ENCODE measurements around the gene NMT1.
A peak's percentile ranks its signal among the peaks of the same experiment; 100 is the strongest.

The NMT1 gene

DNA sequence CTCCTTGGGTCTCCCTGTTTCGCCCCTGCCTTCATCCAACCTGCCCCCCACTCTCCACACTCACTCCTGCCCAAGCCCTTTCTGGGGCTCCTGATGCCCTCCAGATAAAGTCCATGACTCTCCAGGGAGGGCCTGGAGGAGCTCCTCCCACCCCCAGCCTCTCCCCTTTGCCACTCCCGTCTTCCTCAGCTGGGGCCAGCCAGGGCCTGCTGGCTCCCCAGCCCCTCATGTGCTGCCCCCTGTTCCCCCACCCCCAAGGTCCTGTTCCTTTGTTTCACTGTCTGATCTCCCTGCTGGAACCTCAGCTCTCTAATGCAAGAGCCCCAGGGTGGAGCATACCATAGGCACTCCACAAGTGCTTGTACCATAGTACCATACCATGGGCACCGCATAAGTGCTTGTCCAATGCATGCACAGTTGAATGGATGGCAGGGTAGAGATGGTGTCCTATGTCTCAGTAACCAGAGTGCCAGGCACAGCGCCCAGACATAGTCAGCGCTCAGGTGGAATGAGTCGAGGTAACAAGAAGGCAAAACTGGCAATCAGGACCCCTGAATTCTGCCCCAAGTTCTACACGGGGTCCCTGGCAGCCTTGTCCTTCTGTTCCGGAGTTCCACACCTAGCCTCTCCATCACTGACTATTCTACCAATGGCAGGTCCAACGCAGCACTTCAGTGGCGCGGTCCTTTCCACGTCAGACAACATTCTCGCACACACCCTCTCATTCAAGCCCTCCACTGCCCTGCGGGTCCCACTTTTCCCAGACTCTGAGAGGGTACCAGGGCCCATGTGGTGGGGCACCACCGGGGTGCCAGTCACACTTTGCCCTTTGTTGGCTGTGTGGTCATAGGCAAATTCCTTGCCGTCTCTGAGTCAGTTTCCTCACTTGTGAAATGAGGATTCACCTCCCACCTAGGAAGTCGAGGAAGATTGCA, 69.8 kb downstream of the NMT1 start:
- DNase-seq (ENCODE audit: low spot score): no peak
- H3K27me3 Mint-ChIP-seq (ENCODE audit: low read depth): peaks cover 11% of the 10 kb centered on the region
- H3K4me3 Mint-ChIP-seq: peak overlapping the region; percentile 59

DNA sequence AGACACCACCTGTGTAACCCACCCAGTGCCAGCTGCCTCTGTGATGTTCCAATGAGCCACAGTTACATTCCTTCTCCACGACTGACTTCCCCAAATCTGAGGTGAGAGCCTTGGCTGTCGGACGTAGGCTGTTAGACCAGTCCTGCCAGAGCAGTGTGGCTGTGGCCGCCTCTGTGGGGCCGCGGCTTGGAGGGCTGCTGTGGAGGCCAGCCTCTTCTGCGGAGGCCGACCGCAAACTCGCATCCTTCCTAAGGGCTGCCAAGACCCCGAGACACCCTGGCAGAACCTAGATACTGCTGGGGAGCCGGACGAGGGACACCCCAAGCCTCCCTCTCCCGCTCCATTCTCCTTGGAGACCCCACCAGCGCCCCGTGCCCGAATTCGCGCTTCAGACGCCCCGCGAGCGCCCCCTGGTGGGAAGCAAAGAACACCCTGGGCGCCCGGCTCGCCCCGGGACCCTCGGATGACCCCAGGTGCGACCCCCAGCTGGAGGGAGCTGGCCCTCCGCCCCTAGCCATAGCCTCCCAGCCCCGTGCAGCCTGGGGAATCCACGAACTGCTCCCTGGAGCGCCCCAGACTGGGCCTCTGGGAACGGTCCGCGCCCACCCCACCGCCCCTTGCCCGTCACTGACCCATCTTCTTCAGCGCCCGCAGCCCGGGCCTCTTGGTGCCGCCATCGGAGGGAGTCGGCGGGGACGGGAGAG, 70.7 kb downstream of the NMT1 start:
- peaks cover 11% of the 10 kb centered on the region for H3K4me1 Mint-ChIP-seq (ENCODE audit: low read depth)
- peaks cover 11% of the 10 kb centered on the region for H3K27me3 Mint-ChIP-seq (ENCODE audit: low read depth)
- H3K4me3 Mint-ChIP-seq: peak overlapping the region; percentile 59
- DNase-seq (ENCODE audit: low spot score): peak; percentile 49
- H3K27ac Mint-ChIP-seq: no peak overlapping the region
- H3K36me3 Mint-ChIP-seq (ENCODE audit: low read depth): no peaks in the 10 kb centered on the region
- H3K9me3 Mint-ChIP-seq: no peaks in the 10 kb centered on the region

More for the DNA sequence above, 69.8 kb downstream of the NMT1 start:
- no peaks in the 10 kb centered on the region for H3K9me3 Mint-ChIP-seq
- H3K36me3 Mint-ChIP-seq (ENCODE audit: low read depth): no peaks in the 10 kb centered on the region
- H3K4me1 Mint-ChIP-seq (ENCODE audit: low read depth): peaks cover 6% of the 10 kb centered on the region
- no peak overlapping the region for H3K27ac Mint-ChIP-seq

DNA sequence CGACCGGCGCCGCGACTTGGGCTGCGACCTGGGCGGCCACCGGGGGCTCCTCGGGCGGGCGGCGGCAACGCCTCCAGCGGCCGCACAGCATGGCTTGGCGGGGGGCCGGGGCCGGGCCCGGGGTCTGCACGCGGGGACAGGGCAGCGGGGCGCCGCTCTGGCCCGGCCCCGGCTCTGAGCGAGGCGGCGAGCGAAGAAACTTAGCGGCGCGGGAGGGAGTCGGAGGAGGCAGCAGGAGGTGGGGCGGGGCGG, 71.1 kb downstream of the NMT1 start, which contains the start of gene PLCD3:
Gene PLCD3, minus strand, starts transcription at position 196 of the 252 bp plus-strand sequence. Its CDS starts 105 bp downstream, at position 91.
- H3K4me1 Mint-ChIP-seq (ENCODE audit: low read depth): peaks cover 11% of the 10 kb centered on the region
- no peaks in the 10 kb centered on the region for H3K36me3 Mint-ChIP-seq (ENCODE audit: low read depth)
- peaks cover 11% of the 10 kb centered on the region for H3K27me3 Mint-ChIP-seq (ENCODE audit: low read depth)
- DNase-seq (ENCODE audit: low spot score): no peak
- peak within 1 kb of the TSS; percentile 87 for H3K4me3 Mint-ChIP-seq
- peak within 1 kb of the TSS; percentile 82 for H3K27ac Mint-ChIP-seq
- no peaks in the 10 kb centered on the region for H3K9me3 Mint-ChIP-seq

DNA sequence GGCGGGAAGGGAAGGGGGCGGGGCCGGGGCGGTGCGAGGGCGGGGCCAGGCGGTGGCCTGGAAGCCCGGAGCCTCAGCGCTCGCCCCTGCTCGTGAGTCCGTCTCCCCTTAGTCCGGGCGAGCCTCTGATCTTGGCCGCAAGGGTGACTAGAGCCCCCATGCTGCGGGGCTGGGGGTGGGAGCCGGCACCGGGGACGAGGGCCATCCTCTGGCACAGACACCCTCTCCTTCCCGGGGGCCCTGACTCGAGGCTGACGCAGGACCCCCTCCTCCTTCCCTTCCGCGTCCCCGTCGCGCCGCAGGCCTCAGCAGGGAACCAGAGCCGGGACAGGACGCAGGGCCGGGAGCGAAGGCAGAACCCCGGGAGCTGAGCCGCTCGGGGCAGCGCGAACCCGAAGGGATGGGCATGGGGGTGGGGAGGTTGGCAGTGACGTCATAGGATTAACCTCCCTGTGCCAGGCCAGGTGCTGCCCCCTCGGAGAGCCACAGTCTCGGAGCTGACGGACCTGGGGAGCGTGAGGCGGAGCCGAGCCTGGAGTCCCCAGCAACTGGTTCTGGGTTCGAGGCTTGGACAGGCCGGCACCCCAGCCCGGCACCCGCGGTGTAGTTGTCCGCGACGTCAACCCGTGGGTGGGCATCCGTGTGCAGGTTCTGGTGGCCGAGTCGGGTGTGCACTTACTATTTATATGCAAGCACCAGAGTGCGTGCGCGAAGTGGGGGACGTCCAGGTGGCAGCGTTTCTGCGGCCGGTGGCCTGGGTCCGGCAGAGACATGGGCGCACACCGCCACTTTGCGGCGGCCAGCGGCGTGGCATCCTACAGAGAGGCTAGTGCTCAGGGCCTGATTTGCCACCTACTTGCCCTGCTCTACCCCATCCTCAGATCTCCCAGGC, 71.7 kb downstream of the NMT1 start:
- Mint-ChIP-seq H3K4me3 (peak overlapping the region; percentile 87), H3K36me3 (ENCODE audit: low read depth) (no peaks in the 10 kb centered on the region), H3K27ac (peak overlapping the region; percentile 82), H3K27me3 (ENCODE audit: low read depth) (peaks cover 11% of the 10 kb centered on the region), H3K9me3 (no peaks in the 10 kb centered on the region), H3K4me1 (ENCODE audit: low read depth) (peaks cover 11% of the 10 kb centered on the region)
- DNase-seq (ENCODE audit: low spot score): peak; percentile 69

DNA sequence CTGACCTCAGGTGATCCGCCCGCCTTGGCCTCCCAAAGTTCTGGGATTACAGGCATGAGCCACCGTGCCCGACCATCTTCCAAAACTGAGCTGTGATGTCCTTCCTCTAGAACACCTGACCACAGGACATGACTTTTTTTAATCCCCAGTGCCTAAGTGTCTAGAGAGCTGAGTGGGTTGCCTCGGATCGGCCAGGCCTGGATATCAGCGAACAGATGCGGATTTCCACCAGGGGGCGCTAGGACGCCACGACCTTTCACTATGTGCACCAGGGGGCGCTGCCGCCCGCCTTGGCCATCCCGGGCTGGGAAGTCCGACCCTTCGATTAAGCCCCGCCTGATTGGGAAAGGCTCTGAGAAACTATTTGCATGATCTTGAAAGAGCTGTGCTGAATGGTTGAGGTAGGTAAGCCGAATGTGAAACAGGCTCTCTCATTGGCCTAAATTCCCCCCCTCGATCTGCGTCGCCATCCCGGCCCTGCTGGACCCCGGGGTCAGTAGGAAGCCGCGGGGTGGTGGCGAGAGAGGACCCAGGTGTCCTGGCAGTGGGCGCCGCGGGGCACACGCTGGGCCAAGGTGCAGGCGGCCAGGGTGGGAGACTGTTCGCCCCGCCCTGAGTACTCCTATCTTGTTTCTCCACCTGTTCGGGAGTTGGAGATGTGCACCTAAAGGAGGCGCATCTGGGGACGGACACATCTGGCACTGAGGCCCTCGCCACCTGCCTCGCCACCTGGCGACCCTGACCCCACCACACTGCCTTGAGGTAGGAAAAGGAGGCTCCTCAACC, 74.3 kb downstream of the NMT1 start, which contains the start of gene ACBD4:
Gene ACBD4, plus strand, starts transcription at position 496 of the 786 bp plus-strand sequence. CDS start 458 bp downstream, outside the sequence.
- Mint-ChIP-seq H3K27me3 (ENCODE audit: low read depth) (peaks cover 8% of the 10 kb centered on the region), H3K4me1 (ENCODE audit: low read depth) (peaks cover 11% of the 10 kb centered on the region), H3K36me3 (ENCODE audit: low read depth) (no peaks in the 10 kb centered on the region), H3K4me3 (peak within 1 kb of the TSS; percentile 92), H3K27ac (peak within 1 kb of the TSS; percentile 74), H3K9me3 (no peaks in the 10 kb centered on the region)
- peak; percentile 96 for DNase-seq (ENCODE audit: low spot score)

DNA sequence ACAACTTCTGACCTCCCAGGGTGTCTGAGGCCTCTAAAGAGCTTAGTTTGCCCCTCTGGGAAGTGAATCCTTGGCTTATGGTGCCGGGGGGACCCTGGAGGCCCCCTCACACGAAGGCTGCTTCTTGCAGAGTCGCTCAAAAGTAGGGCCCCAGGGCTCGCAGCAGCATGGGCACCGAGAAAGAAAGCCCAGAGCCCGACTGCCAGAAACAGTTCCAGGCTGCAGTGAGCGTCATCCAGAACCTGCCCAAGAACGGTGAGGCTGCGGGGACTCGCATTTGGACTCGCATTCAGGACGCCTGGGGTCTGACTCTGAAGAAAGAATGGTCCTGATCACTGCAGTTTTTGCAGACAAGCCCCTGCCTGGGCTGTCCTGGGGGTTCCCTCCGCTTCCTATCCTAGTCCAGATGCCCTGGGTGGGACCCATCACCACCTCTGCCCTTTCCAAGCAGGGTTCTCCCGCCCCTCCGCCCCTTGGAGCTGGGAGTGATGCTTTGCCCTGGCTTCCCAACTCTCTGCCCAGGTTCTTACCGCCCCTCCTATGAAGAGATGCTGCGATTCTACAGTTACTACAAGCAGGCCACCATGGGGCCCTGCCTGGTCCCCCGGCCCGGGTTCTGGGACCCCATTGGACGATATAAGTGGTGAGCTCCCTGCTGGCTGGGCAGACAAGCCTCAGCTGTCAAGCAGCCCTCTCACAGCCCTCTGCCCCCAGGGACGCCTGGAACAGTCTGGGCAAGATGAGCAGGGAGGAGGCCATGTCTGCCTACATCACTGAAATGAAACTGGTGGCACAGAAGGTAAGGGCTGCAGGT, 75.1 kb downstream of the NMT1 start:
- H3K4me1 Mint-ChIP-seq (ENCODE audit: low read depth): peaks cover 15% of the 10 kb centered on the region
- H3K27me3 Mint-ChIP-seq (ENCODE audit: low read depth): peaks cover 3% of the 10 kb centered on the region
- H3K36me3 Mint-ChIP-seq (ENCODE audit: low read depth): no peaks in the 10 kb centered on the region
- H3K27ac Mint-ChIP-seq: peak overlapping the region; percentile 74
- DNase-seq (ENCODE audit: low spot score): no peak
- peak overlapping the region; percentile 92 for H3K4me3 Mint-ChIP-seq
- no peaks in the 10 kb centered on the region for H3K9me3 Mint-ChIP-seq

DNA sequence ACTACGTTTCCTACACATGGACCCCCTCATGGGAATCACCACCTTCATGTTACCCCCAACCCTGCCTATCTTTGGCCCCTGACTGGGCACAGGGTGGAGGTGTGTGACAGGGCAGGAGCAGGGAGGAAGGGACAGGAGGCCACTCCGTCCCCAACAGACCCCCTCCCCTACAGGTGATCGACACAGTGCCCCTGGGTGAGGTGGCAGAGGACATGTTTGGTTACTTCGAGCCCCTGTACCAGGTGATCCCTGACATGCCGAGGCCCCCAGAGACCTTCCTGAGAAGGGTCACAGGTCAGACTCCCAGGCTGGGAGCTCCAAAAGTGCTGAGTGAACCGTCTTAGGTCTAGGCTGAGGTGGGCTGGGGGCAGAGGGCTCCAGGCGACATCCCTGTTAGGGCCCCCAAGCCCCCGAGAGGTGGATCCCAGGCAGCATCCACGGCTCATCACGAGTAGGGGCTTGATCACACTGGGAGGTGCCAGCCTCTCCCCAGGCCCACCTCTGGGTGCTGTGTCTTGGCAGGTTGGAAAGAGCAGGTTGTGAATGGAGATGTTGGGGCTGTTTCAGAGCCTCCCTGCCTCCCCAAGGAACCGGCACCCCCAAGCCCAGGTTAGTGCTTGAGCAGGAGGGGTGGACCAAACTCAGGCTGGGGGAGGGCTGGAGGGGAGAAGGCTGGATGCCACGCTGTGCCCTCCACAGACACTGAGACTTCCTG, 75.9 kb downstream of the NMT1 start:
- no peak for DNase-seq (ENCODE audit: low spot score)
- Mint-ChIP-seq H3K27ac (no peak overlapping the region), H3K36me3 (ENCODE audit: low read depth) (no peaks in the 10 kb centered on the region), H3K27me3 (ENCODE audit: low read depth) (no peaks in the 10 kb centered on the region), H3K4me3 (peak overlapping the region; percentile 92), H3K4me1 (ENCODE audit: low read depth) (peaks cover 22% of the 10 kb centered on the region), H3K9me3 (no peaks in the 10 kb centered on the region)

DNA sequence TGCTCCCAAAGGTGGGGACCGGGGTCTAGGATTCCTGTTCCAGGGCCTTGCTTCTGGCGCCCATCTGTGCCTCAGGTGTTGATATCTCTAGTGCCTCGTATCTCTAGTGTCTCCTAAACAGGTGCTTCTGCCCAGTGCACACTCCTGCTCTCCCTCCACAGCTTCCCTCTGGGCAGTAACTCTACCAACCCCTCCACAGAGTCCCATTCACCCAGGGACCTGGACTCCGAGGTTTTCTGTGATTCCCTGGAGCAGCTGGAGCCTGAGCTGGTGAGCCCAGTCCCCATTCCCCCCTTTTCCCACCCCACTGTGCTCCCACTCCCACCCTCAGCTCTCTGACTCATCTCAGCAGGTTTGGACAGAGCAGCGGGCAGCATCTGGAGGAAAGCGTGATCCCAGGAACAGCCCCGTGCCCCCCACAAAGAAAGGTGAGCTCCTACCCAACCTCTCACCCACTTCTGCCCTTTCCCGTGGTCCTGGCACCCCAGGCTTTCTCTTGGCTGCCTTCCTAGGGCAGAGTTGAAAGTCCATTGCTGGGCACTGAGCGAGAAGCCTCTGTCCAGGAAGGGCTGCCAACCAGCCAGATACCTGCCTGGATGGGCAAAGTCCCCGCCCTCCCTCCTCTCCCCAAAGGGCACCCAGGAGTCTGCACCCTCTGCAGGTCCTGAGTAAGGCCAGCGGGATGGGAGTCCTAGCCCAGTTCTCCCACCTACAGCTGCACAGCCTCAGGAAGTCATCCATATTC, 76.6 kb downstream of the NMT1 start:
- no peaks in the 10 kb centered on the region for H3K9me3 Mint-ChIP-seq
- H3K4me1 Mint-ChIP-seq (ENCODE audit: low read depth): peaks cover 23% of the 10 kb centered on the region
- no peaks in the 10 kb centered on the region for H3K36me3 Mint-ChIP-seq (ENCODE audit: low read depth)
- H3K27me3 Mint-ChIP-seq (ENCODE audit: low read depth): no peaks in the 10 kb centered on the region
- H3K27ac Mint-ChIP-seq: no peak overlapping the region
- DNase-seq (ENCODE audit: low spot score): no peak
- H3K4me3 Mint-ChIP-seq: no peak overlapping the region

DNA sequence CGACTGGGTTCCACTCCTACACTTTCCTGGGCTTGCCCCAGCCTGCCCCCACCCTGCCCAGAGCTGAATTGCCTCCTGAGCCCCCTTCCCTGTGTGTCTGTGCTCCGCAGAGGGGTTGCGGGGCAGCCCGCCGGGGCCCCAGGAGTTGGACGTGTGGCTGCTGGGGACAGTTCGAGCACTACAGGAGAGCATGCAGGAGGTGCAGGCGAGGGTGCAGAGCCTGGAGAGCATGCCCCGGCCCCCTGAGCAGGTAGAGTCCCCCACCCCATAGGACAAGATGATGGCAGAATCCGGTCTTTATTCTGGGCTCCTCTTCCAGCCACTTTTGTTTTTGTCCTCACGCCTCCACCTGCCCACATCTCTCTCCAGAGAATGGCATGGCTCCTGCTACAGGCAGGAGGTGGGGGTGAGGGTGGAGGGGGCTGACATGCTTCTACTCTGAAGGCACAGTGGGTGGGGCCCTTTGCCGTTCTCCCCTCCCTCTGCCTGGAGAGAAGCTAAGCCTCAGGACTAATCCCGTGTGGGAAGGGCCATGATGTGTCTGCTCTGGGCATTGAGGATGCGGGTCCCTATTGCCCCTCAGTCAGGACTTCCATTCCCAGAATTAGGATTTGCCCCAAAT, 77.9 kb downstream of the NMT1 start:
- H3K27me3 Mint-ChIP-seq (ENCODE audit: low read depth): no peaks in the 10 kb centered on the region
- no peaks in the 10 kb centered on the region for H3K36me3 Mint-ChIP-seq (ENCODE audit: low read depth)
- H3K9me3 Mint-ChIP-seq: no peaks in the 10 kb centered on the region

DNA sequence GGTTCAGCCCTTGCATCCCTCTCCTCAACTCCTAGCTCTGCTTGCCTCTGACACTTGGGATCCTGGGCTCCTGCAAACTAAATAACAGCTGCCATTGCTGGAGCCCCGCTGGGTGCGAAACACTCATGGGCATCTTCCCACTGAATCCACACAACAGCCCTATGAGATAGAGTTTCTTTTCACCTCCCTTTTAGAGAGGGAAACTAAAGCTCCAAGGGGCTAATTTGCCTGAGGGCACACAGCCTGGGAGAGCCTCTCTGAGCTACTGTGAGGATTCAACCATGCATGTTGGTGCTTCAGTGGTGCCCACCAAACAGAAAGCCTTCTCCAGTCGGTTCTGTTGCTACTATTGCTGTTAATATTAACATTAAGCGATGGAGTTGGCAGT, 78.4 kb downstream of the NMT1 start:
- no peak overlapping the region for H3K27ac Mint-ChIP-seq
- H3K4me3 Mint-ChIP-seq: no peak overlapping the region
- H3K9me3 Mint-ChIP-seq: no peaks in the 10 kb centered on the region
- no peaks in the 10 kb centered on the region for H3K36me3 Mint-ChIP-seq (ENCODE audit: low read depth)
- no peak for DNase-seq (ENCODE audit: low spot score)
- no peaks in the 10 kb centered on the region for H3K27me3 Mint-ChIP-seq (ENCODE audit: low read depth)
- H3K4me1 Mint-ChIP-seq (ENCODE audit: low read depth): peaks cover 19% of the 10 kb centered on the region

More for the DNA sequence above, 77.9 kb downstream of the NMT1 start:
- Mint-ChIP-seq H3K27ac (no peak overlapping the region), H3K4me3 (no peak overlapping the region), H3K4me1 (ENCODE audit: low read depth) (peaks cover 19% of the 10 kb centered on the region)
- DNase-seq (ENCODE audit: low spot score): no peak

DNA sequence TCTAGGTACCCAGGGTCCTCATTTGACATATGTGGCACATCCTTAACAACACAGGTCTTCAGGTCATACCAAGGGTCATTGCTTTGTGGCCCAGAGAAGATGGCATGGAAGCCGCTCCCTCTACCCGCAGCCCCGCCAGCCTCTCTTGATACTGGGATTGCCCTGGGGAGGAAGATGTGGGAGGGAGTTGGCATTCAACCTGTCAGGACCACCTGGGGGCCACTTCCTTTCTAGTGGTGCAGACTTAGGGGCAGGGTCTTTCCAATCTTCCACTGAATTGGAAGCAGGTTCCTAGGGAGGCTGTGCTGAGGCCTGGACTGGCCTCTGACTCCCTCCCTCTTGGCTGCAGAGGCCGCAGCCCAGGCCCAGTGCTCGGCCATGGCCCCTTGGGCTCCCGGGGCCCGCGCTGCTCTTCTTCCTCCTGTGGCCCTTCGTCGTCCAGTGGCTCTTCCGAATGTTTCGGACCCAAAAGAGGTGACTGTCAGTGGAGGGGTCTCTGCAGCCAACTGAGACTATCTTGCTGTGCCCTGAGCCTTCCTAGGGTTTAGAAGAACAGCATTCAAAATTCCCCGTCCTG, 82.1 kb downstream of the NMT1 start:
- Mint-ChIP-seq H3K9me3 (no peaks in the 10 kb centered on the region), H3K27ac (no peak overlapping the region), H3K27me3 (ENCODE audit: low read depth) (peaks cover under 1% of the 10 kb centered on the region), H3K4me1 (ENCODE audit: low read depth) (peaks cover 21% of the 10 kb centered on the region), H3K4me3 (no peak overlapping the region), H3K36me3 (ENCODE audit: low read depth) (peaks cover 4% of the 10 kb centered on the region)
- DNase-seq (ENCODE audit: low spot score): no peak
